SK-N-SH treated with all-trans-retinoic acid at 6 μM for 48 hours (cell line): ENCODE measurements around the gene MCUB.

Experiments
- ATAC-seq: fragments of 200-7000 bp; cut with Tn5 transposase; 3 replicates; pipeline ENCODE4 v1.9.1; 2020; ENCODE audit warnings: mild to moderate bottlenecking, moderate library complexity
- ARNTL ChIP-seq: fragments of 450-650 bp; formaldehyde crosslinking; IDR thresholded peaks from 2 replicates; pipeline ENCODE4 v1.5.0; 2020; ENCODE audit warnings: low read depth, mild to moderate bottlenecking, moderate library complexity, borderline replicate concordance
- BACH2 ChIP-seq: fragments of 250-450 bp; sonication (Bioruptor Pico); IDR thresholded peaks from 2 replicates; pipeline ENCODE4 v1.9.0; 2021; ENCODE audit warnings: mild to moderate bottlenecking, borderline replicate concordance
- CREB5 ChIP-seq: fragments of 250-450 bp; sonication (Bioruptor Pico); IDR thresholded peaks from 2 replicates; pipeline ENCODE4 v1.5.1; 2020; ENCODE audit warnings: low read depth, mild to moderate bottlenecking, moderate library complexity
- CSDC2 ChIP-seq: fragments of 250-450 bp; sonication (Bioruptor Pico); IDR thresholded peaks from 2 replicates; pipeline ENCODE4 v1.5.0; 2020; ENCODE audit warnings: mild to moderate bottlenecking, moderate library complexity
- ESRRG ChIP-seq: fragments of 250-450 bp; sonication (Bioruptor Pico); IDR thresholded peaks from 2 replicates; pipeline ENCODE4 v1.6.1; 2021; ENCODE audit warnings: mild to moderate bottlenecking
- ISL1 ChIP-seq: fragments of 250-450 bp; sonication (Bioruptor Pico); IDR thresholded peaks from 2 replicates; pipeline ENCODE4 v2.1.2; 2022; ENCODE audit warnings: mild to moderate bottlenecking, moderate library complexity
- PATZ1 ChIP-seq: fragments of 250-450 bp; sonication (Bioruptor Pico); IDR thresholded peaks from 2 replicates; pipeline ENCODE4 v1.8.0; 2020; ENCODE audit warnings: mild to moderate bottlenecking, moderate library complexity, borderline replicate concordance
- POU6F1 ChIP-seq: fragments of 250-450 bp; sonication (Bioruptor Pico); IDR thresholded peaks from 2 replicates; pipeline ENCODE4 v1.8.0; 2021; ENCODE audit warnings: low read depth, mild to moderate bottlenecking, moderate library complexity, borderline replicate concordance
- PPARA ChIP-seq: fragments of 250-450 bp; sonication (Bioruptor Pico); IDR thresholded peaks from 2 replicates; pipeline ENCODE4 v1.5.0; 2020; ENCODE audit warnings: mild to moderate bottlenecking, borderline replicate concordance
- RARB ChIP-seq: fragments of 250-450 bp; sonication (Bioruptor Pico); IDR thresholded peaks from 2 replicates; pipeline ENCODE4 v1.8.0; 2021; ENCODE audit warnings: mild to moderate bottlenecking, moderate library complexity
- SNAI2 ChIP-seq: fragments of 250-450 bp; sonication (Bioruptor Pico); IDR thresholded peaks from 2 replicates; pipeline ENCODE4 v1.5.0; 2020; ENCODE audit warnings: mild to moderate bottlenecking, moderate library complexity
- TCF4 ChIP-seq: fragments of 250-450 bp; sonication (Bioruptor Pico); IDR thresholded peaks from 2 replicates; pipeline ENCODE4 v1.8.0; 2021; ENCODE audit warnings: mild to moderate bottlenecking, moderate library complexity, borderline replicate concordance
- TOX ChIP-seq: fragments of 250-450 bp; sonication (Bioruptor Pico); IDR thresholded peaks from 2 replicates; pipeline ENCODE4 v1.8.0; 2021; ENCODE audit warnings: mild to moderate bottlenecking, moderate library complexity, borderline replicate concordance
- ZC3H10 ChIP-seq: fragments of 250-450 bp; sonication (Bioruptor Pico); IDR thresholded peaks from 2 replicates; pipeline ENCODE4 v1.5.1; 2021; ENCODE audit warnings: mild to moderate bottlenecking, moderate library complexity
- ZFP3 ChIP-seq: fragments of 250-450 bp; sonication (Bioruptor Pico); IDR thresholded peaks from 2 replicates; pipeline ENCODE4 v1.5.0; 2020; ENCODE audit warnings: mild to moderate bottlenecking, moderate library complexity
- ZFP30 ChIP-seq: fragments of 450-650 bp; formaldehyde crosslinking; IDR thresholded peaks from 2 replicates; pipeline ENCODE4 v1.5.0; 2022; ENCODE audit warnings: mild to moderate bottlenecking, moderate library complexity
- ZNF565 ChIP-seq: fragments of 450-650 bp; formaldehyde crosslinking; conservative IDR thresholded peaks from 2 replicates; pipeline ENCODE4 v1.5.0; 2020; ENCODE audit warnings: low read depth, mild to moderate bottlenecking, moderate library complexity
- ZNF70 ChIP-seq: fragments of 450-650 bp; formaldehyde crosslinking; IDR thresholded peaks from 2 replicates; pipeline ENCODE4 v1.5.0; 2020; ENCODE audit warnings: mild to moderate bottlenecking, moderate library complexity
- ZNF8 ChIP-seq: fragments of 450-650 bp; formaldehyde crosslinking; IDR thresholded peaks from 2 replicates; pipeline ENCODE4 v1.5.0; 2020; ENCODE audit warnings: mild to moderate bottlenecking, moderate library complexity

Gene MCUB

GRCh38 chr4:109532182-109532581 is 27.9 kb upstream of the MCUB start (continued):
- TF ChIP-seq CREB5 (CRISPR knock-in tag): no peak
- TF ChIP-seq SNAI2 (CRISPR knock-in tag): no peak
- TF ChIP-seq POU6F1 (CRISPR knock-in tag): no peak
- TF ChIP-seq, all 23 proteins: peak for 0

GRCh38 chr4:109545401-109545800 is 14.6 kb upstream of the MCUB start:
- no peak for ATAC-seq
- no peak for TF ChIP-seq ZC3H10 (CRISPR knock-in tag)
- TF ChIP-seq ARNTL (CRISPR knock-in tag): no peak
- no peak for TF ChIP-seq PPARA (CRISPR knock-in tag)

GRCh38 chr4:109547394-109547793 is 12.7 kb upstream of the MCUB start:
- TF ChIP-seq ZFP3 (CRISPR knock-in tag) (no peak), ZC3H10 (CRISPR knock-in tag) (no peak), PATZ1 (CRISPR knock-in tag) (no peak), CREB5 (CRISPR knock-in tag) (no peak), ZNF70 (CRISPR knock-in tag) (no peak), SNAI2 (CRISPR knock-in tag) (no peak), TOX (no peak), ZNF565 (CRISPR knock-in tag) (no peak), ISL1 (CRISPR knock-in tag) (no peak), POU6F1 (CRISPR knock-in tag) (no peak), TCF4 (CRISPR knock-in tag) (no peak), BACH2 (no peak), ESRRG (no peak), CSDC2 (CRISPR knock-in tag) (no peak)
- no peak for ATAC-seq

GRCh38 chr4:109548655-109549054 is 11.4 kb upstream of the MCUB start:
- TF ChIP-seq ZNF8: no peak
- no peak for TF ChIP-seq RARB (CRISPR knock-in tag)
- no peak for TF ChIP-seq PPARA (CRISPR knock-in tag)
- TF ChIP-seq ZNF70 (CRISPR knock-in tag): no peak
- TF ChIP-seq POU6F1 (CRISPR knock-in tag): no peak
- no peak for TF ChIP-seq PATZ1 (CRISPR knock-in tag)
- TF ChIP-seq ESRRG: no peak
- TF ChIP-seq TCF4 (CRISPR knock-in tag): no peak
- no peak for TF ChIP-seq ZFP30
- TF ChIP-seq CSDC2 (CRISPR knock-in tag): no peak
- peak; percentile 83 for ATAC-seq
